ENCODE measurements around the gene ESYT2. TPM values are rescaled to one million over a fixed set of nuclear protein-coding genes. Genes with fewer than 3 reads are reported as not detected.

The ESYT2 gene
- total and polyA plus RNA-seq, 9 of the 15 experiments (the other 6 are each of a cell fraction or from before 2014, with no cell fraction given), result 5.8 to 86.9 (median 64.7) TPM

DNA sequence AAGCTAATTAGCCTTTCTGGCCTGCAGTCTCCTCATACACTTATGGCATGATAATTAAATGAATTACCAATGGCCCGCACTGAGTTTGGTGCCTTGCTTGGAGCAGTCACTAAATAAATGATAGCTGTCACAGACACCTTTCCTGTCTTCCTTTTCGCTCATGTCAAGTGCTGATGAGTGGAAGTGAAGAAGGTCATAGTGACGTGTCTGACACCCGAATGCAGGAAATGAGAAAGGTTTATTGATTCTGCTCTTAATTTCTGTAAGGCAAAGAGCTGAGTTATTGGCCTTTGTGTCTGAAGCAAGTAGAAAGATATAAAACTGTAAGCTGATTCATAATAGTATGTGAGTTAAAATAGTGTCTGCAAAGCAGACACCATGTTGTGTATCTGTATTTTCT is 13.2 kb upstream of the ESYT2 start:
- POLR2A ChIA-PET, result interaction anchor here (0.8 to 2.8 kb wide), 8 partner anchors 9 to 74 kb away, joined by 3 to 24 read pairs (median 6); partner anchors contain the start of genes DYNC2I1 and ESYT2
- H3K9me1 ChIP-seq (ENCODE audit: control insufficient read depth, insufficient read depth, low read length), result no peaks in the 10 kb centered on the region
- H4K20me1 ChIP-seq (replicated peaks; ENCODE audit: control insufficient read depth, insufficient read depth, low read length), result no peaks in the 10 kb centered on the region
- 44% methylated on average over 4 of the region's 4 CpGs for WGBS (ENCODE audit: insufficient coverage, low coverage, missing lambda C conversion rate)
- no peak overlapping the region for H3K27ac ChIP-seq (ENCODE audit: extremely low read depth, low read depth, low read length)
- no peak overlapping the region for H3K4me2 ChIP-seq (ENCODE audit: insufficient read depth, low read length)
- H3K79me2 ChIP-seq (ENCODE audit: control insufficient read depth, insufficient read depth, low read length), result no peaks in the 10 kb centered on the region
- DNase-seq (ENCODE audit: extremely low read depth in 1 of 4, low spot score in 3 of 4) (no peak), ATAC-seq (no peak), FAIRE-seq (no peak)
- no peak overlapping the region for H3K9ac ChIP-seq (ENCODE audit: insufficient read depth in 1 of 2, low read depth in 2 of 2, low read length in 2 of 2)
- BruUV-seq (replicated peaks), result no TSS peak
- intact Hi-C loops (cut with micrococcal nuclease) (no loop called here), in situ Hi-C loops (cut with MboI) (no loop called here)
- no peaks in the 10 kb centered on the region for H3K27me3 ChIP-seq (ENCODE audit: control insufficient read depth in 2 of 2, insufficient read depth in 2 of 2, low read length in 2 of 2)
- H2AFZ ChIP-seq (ENCODE audit: low read depth, low read length), result no peak overlapping the region
- H3K4me1 ChIP-seq (replicated peaks in 1 of 2; ENCODE audit: control insufficient read depth in 2 of 2, insufficient read depth in 2 of 2, low read length in 2 of 2), result peaks cover 0 to 4% of the 10 kb centered on the region in 2 experiments; a peak in 4 of 5 replicates
- H3K36me3 ChIP-seq (ENCODE audit: control insufficient read depth, insufficient read depth, low read length), result no peaks in the 10 kb centered on the region
- H3K9me3 ChIP-seq (replicated peaks; ENCODE audit: control insufficient read depth, insufficient read depth, low read depth, low read length), result no peaks in the 10 kb centered on the region; the same call in 1 of the 2 replicates
- CTCF ChIA-PET (ENCODE audit: low intra/inter-chr PET ratio), result no interaction called here
- H3K4me3 ChIP-seq, result no peak overlapping the region
- TF ChIP-seq CBX2 (IDR thresholded peaks at IDR 0.05; ENCODE audit: insufficient read depth, low read length, poor library complexity, severe bottlenecking) (no peak), POLR2B (IDR thresholded peaks at IDR 0.05; ENCODE audit: low read depth, partially characterized antibody) (no peak), ZBED1 (IDR thresholded peaks at IDR 0.05) (no peak), ELF2 (CRISPR knock-in tag; IDR thresholded peaks at IDR 0.05) (no peak), PYGO2 (tag; IDR thresholded peaks at IDR 0.05) (no peak), ZKSCAN8 (CRISPR knock-in tag; IDR thresholded peaks at IDR 0.05) (no peak), THRA (IDR thresholded peaks at IDR 0.05) (no peak), RBFOX2 (IDR thresholded peaks at IDR 0.05; ENCODE audit: low read depth, low read length) (no peak), ETS1 (conservative IDR thresholded peaks at IDR 0.05; ENCODE audit: control insufficient read depth, low read depth, low read length) (no peak), HNRNPH1 (optimal IDR thresholded peaks at IDR 0.05; ENCODE audit: low read depth, low read length) (no peak), ETV5 (CRISPR knock-in tag; IDR thresholded peaks at IDR 0.05; ENCODE audit: low read depth) (no peak), SRSF9 (IDR thresholded peaks at IDR 0.05; ENCODE audit: borderline replicate concordance, low read depth, low read length) (no peak), NRF1 (conservative IDR thresholded peaks at IDR 0.05 in 1 of 2, IDR thresholded peaks at IDR 0.05 in 1 of 2) (no peak), NFXL1 (CRISPR knock-in tag; IDR thresholded peaks at IDR 0.05) (no peak)
- TF ChIP-seq, protein P1, sequence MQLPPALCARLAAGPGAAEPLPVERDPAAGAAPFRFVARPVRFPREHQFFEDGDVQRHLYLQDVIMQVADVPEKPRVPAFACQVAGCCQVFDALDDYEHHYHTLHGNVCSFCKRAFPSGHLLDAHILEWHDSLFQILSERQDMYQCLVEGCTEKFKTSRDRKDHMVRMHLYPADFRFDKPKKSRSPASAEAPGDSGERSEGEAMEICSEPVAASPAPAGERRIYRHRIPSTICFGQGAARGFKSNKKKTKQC (CRISPR knock-in tag; IDR thresholded peaks at IDR 0.05), result no peak
- TF ChIP-seq, protein P2, sequence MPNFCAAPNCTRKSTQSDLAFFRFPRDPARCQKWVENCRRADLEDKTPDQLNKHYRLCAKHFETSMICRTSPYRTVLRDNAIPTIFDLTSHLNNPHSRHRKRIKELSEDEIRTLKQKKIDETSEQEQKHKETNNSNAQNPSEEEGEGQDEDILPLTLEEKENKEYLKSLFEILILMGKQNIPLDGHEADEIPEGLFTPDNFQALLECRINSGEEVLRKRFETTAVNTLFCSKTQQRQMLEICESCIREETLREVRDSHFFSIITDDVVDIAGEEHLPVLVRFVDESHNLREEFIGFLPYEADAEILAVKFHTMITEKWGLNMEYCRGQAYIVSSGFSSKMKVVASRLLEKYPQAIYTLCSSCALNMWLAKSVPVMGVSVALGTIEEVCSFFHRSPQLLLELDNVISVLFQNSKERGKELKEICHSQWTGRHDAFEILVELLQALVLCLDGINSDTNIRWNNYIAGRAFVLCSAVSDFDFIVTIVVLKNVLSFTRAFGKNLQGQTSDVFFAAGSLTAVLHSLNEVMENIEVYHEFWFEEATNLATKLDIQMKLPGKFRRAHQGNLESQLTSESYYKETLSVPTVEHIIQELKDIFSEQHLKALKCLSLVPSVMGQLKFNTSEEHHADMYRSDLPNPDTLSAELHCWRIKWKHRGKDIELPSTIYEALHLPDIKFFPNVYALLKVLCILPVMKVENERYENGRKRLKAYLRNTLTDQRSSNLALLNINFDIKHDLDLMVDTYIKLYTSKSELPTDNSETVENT (CRISPR knock-in tag; IDR thresholded peaks at IDR 0.05), result no peak
- TF ChIP-seq, protein P3, sequence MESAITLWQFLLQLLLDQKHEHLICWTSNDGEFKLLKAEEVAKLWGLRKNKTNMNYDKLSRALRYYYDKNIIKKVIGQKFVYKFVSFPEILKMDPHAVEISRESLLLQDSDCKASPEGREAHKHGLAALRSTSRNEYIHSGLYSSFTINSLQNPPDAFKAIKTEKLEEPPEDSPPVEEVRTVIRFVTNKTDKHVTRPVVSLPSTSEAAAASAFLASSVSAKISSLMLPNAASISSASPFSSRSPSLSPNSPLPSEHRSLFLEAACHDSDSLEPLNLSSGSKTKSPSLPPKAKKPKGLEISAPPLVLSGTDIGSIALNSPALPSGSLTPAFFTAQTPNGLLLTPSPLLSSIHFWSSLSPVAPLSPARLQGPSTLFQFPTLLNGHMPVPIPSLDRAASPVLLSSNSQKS (CRISPR knock-in tag; IDR thresholded peaks at IDR 0.05), result no peak

Measured in K562 (cell line).